ENCODE data around the gene NTMT2.

DNA sequence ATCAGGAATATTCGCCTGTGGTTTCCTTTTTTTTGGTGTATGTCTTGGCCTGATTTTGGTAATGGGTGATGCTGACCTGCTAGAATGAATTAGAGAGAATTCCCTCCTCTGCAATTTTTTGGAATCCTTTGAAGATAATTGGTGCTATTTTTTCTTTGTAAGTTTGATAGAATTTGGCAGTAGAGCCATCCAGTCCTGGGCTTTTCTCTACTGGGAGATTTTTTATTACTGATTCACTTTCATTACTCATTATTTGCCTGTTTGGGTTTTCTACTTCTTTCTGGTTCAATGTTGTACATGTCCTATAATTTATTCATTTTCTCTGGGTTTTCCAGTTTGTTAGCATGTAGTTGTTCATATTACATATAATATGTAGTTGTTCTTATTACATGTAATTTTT, 48.7 kb downstream of the NTMT2 start:
- TF ChIP-seq CTCF (IDR thresholded peaks at IDR 0.05) (no peak), POLR2AphosphoS5 (IDR thresholded peaks at IDR 0.05; ENCODE audit: insufficient read depth in 1 of 2, low read depth in 1 of 2) (no peak), POLR2A (IDR thresholded peaks at IDR 0.05) (no peak)
